GM21515 (cell line): ENCODE measurements around the gene GPR180.
"Not testable (repeated sequence)": the region's sequence is repeated elsewhere in the genome, so short reads cannot be mapped to it uniquely, and the experiment has no call there.

Experiments used
- ATAC-seq: cut with Tn5 transposase; IDR thresholded peaks from one replicate; pipeline ENCODE4 v1.9.1; 2021; ENCODE audit not compliant: unreplicated experiment

Gene GPR180

DNA sequence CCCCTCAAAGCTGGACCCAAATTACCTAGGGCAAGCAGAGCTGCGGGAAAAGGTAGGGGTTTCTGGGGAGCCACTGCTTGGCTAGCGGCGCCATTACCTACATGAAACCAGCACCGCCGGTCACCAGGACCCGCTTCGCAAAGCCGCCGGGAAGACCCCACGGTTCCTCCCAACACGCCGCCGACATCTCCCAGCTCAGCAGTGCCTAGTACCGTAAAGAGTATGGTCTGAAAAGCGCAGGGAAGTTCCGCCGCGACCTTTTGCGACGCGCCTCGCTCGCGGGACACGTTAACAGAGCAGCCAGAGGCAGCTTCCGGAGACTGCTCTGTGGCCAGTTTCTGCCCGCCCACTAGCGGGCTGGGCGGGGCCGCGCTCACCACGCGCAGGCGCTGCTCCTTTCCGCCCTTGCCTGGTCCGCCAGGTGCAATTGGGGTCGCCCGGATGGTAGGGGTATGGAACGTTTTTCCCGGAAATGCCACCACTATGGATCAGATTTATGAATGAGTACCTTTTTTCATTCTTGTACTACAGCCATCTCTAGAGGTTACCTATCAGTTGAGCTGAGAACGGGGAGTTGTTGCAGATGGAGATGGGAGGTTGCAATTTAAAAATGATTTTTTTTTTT is 5.6 kb upstream of the GPR180 start, which contains the start of gene TGDS:
TGDS (minus strand) TSS at position 203 of the 625 bp plus-strand sequence; CDS start at position 187, 16 bp downstream.
- ATAC-seq, result peak; percentile 98

DNA sequence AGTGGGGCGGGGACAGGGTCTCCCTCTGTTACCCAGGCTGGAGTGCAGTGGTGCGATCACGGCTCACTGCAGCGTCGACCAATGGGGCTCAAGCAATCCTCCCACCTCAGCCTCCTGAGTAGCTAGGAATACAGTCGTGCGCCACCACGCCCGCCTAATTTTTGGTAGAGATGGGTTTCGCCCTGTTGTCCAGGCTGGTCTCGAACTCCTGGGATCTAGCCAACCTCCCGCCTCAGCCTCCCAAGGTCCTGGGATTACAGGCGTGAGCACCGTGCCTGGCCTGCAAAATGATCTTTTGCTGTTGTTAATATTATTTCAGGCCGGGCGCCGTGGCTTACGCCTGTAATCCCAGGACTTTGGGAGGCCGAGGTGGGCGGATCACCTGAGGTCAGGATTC is 5.1 kb upstream of the GPR180 start:
- ATAC-seq, result no peak

DNA sequence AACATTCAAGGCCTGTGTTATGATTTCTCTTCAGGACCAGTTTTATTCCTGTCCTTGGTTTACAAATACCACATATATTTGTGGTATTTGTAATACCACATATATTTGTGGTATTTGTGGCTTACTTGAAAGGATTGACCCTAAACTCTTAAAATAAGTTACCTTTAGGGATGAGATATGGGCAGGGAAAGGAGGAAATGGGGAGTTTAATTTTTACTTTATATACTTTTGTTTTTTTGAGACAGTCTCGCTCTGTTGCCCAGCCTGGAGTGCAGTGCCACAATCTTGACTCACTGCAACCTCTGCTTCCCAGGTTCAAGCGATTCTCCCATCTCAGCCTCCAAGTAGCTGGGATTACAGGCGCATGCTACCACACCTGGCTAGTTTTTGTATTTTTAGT is 3.4 kb upstream of the GPR180 start:
- no peak for ATAC-seq

DNA sequence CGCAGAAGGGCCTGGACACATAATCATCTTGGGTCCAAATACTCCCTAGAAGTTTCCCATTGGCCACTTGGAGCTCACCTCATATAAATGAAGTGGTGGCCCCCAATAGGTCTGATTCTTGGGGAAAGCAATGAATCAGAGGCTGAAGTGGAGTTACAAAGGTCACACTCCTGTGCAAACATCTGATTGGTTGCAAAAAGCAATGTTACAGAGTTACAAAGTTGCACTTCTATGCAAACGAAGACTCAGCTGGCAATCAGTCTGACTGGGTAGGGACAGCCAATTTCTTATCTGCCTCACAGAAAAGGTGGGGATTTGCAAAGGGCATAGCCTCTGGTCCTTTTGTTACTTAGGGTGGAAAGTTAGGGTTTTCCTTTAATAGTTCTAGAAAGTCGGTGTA is 1.8 kb upstream of the GPR180 start:
- no peak for ATAC-seq

DNA sequence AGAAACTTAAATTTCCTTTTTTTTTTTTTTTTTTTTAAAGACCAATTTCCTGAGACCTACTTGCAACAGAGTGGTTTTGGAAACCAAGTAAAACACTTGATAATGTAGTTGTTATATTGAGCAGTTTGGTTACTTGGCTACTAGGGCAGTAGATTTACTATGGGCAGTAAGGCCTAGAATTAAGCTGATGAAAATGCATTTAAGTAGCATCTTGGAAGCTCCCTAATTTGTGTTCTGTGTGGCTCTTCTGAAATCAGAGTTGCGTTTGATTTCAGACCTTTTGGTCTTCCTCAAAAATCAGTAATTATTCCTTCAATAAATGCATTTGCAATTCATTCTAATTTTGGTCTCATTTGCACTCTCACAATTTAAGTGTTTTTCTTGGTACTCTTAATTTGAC is 810 bp downstream of the GPR180 start:
- ATAC-seq, result no peak

DNA sequence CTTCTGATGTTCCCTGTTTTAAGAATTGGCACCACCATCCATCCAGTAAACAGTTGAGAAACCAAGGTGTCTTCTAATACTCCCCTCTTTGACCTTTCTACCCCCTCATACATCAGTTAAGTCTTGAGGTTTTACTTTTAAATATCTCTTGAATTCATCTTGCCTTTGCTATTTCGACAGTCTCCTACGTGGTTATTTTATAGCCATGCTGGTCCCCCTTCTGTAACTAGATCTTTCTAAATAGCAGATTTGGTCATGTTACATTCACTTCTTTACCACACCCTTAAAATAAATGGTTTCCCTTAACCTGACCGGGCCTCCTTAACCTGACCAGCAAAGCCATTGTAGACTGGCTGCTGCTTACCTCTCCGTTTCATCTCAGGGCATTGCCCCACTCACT is 5.4 kb downstream of the GPR180 start:
- no peak for ATAC-seq

DNA sequence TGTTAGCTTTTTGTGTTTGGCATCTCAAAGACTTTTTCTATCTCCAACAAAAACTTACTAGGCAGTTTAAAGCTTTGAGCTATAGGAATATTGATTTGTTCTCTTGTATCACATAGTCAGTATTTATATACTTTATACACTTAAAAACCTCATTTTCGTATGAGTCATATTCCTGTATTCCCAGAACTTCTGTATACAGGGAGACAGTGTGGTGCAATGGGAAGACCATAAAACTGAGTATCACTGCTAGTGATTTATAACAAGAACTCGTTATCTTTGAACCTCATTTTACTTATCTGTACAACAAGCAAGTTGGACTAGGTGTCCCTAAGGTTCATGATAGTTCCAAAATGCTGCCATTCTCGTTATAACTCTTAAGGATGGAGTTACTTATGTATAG is 6.3 kb downstream of the GPR180 start:
- no peak for ATAC-seq

DNA sequence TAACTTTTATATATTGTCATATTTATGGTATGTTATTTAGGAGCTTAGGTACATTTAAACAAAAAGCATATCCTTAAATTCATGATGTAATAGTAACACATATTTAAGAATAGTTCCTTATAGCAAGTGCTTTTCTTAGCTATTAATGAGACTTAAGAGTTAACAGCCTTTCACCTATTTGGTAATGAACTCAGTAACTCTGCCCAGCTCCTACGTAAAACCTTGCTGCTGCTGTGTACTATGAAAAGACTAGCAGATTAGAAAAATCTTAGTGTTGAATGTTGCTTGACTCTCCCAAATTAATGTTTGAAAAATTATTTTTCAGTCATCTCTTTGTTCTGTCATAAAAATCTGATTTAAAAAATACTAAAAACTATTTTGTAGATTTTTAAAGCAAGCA is 6.9 kb downstream of the GPR180 start:
- no peak for ATAC-seq

DNA sequence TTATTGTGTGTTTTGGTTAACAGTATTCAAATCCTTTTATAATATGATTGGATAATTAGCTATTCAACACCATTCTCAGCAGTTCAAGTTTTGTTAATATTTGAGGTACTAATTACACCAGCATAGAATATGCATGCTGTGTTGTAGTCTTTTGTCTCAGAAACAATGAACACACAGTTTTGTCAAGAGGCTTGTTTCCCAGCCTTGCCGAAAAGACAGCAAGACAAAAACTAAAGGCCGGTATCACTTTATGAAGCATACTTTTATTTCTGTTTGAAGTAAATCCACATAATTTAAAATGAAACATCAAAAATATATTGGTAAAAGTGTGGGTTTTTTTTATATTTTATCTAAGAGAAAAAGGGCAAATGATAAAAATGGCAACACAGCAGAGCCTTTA is 7.5 kb downstream of the GPR180 start:
- no peak for ATAC-seq

DNA sequence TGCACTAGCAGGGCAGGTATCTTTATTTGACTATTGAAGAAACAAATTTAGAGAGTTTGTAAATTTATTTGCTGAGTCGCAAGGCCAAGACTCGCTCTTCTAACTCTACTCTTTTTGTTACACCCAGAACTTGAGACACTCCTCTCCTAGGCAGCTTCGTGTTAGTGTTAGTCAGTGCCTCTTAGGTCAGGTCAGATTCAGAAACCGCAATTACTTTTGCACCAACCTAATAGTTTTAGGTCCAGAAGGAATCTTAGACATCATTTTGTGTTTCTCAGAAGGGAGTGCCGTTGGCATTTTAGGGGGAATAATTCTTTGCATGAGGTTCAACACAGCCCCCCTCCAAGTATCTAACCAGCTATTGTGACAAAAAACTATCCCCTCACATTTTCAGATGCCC is 8.8 kb downstream of the GPR180 start:
- ATAC-seq, result no peak

DNA sequence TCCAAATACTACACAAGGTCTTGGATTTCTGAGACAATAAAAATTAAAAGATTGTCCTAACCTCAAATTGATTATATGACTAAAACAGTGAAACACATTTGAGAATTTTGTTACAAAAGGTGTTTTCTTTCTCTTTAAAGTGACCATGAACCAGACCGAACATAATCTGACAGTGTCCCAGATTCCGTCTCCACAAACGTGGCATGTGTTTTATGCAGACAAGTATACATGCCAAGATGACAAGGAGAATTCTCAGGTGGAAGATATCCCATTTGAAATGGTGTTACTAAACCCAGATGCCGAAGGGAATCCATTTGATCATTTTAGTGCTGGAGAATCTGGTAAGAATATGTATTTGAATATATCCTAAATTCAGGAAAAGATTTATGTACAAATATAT is 10.4 kb downstream of the GPR180 start:
- no peak for ATAC-seq

DNA sequence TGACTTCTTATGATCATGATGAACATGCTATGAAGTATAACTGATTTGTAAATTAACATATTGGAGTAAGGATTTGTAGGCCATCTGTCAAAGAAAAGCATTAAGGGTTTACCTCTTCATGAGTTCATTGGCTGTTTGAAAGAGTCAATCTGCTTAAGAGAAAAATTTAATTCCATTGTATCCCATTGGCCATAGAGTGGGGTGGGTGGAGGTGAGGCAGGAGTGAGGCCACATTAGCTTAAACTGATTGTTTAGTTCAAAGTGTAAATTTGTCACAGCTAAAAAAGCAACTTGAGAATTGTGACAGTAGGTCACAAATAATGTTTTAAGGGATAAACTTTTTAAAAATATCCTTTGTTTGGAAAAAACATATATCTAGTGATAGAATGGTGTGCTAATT is 11.4 kb downstream of the GPR180 start:
- ATAC-seq, result no peak

DNA sequence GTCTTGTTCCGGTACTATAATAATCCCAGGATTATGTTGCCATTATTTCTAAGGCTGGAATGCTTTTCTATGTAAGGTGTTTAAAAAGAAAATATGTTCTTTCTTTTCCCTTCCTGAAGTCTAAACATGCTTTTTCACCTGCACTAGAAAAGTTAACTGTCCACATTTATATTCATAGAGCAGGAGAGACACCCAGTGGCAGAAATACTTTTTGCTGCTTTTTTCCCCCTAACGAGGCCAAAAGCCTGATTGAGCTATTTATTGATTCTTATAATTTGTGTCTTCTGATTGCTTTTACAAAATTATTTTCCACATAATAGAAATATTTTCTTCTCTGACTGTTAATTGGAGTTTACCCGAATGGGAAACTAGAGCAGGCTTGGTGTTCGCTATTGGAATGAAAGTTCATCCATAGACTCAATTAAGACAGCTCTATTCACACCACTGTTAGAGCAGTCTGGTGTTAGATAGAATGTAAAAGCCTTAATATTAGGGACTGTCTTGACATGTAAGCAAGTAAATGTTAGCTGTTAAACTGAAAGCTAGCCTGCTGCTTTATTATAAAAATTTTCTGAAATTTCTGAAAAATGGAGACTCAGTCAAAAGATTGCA is 15.8 kb downstream of the GPR180 start:
- no peak for ATAC-seq

DNA sequence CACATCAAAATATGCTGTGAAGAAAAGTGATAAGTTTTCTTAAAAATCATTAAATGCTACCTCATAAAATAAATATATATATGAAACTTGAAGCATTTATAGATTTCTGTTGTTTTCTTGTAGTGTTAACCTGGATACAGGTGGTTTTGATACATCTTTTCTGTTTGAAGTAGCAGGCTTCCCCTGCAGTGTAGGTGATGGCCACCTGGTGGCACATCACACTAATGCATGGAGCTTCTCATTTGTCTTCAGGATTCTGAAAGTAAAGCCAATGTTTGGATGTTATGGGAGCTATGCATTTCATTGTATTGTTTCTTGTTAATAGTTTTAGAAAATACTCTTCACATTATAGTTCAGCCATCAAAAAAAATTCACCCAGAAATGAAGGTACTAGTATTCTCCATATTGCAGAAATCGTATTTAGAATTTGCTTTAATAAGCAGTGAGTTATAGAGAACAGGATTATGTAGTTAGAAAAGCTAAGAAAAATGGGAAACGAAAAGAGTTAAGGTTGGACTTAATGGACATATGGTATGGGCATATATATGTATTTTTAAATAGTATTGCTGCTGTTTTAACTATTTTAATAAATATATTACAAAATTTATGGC is 18.7 kb downstream of the GPR180 start:
- ATAC-seq, result peak; percentile 79

DNA sequence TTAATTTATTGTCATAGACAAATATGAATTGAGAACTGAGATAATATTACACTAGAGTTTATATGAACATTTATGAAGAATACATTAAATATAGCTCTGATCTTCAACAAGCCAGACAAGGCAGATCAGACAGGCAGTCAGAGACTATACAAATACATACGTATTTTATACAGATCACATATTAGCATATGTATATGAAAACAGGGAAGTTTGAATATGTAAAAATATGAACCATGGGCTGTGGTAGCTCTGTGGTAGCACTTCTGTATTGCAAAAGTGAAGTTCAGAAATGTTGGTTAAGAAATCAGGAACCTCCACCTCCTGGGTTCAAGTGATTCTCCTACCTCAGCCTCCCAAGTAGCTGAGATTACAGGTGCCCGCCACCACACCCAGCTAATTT is 20.7 kb downstream of the GPR180 start:
- ATAC-seq, result no peak

DNA sequence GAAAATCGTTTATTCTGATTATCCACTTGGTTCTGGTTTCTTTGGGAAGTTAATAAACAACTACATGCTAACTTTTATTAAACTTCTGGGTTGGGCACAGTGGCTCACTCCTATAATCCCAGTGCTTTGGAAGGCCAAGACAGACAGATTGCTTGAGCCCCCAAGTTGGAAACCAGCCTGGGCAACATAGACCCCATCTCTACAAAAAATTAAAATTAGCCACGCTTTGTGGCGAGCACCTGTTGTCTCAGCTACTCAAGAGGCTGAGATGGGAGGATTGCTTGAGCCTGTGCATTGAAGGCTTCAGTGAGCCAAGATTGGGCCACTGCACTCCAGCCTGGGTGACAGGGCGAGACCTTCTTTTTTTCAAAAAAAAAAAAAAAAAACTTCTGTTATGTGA is 21.7 kb downstream of the GPR180 start:
- no peak for ATAC-seq

DNA sequence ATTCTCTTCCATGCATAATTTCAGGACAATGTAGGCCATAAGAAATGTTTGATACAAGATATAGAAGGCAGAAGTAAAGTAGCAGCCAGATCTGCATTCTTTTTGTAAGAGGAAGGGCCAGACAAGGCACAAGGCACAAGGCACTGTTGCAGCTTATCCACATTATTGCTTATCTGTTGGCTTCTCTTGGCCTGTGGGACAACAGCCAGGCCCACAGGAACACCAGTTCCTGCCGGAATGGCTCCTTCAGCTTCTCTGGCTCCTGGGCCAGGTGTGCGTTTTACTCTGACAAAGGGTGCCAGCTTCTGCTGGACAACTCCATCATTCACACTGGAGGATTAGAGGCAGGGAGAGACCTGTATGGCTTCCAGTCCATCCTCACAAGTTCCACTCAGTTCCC is 29.2 kb downstream of the GPR180 start:
- no peak for ATAC-seq

DNA sequence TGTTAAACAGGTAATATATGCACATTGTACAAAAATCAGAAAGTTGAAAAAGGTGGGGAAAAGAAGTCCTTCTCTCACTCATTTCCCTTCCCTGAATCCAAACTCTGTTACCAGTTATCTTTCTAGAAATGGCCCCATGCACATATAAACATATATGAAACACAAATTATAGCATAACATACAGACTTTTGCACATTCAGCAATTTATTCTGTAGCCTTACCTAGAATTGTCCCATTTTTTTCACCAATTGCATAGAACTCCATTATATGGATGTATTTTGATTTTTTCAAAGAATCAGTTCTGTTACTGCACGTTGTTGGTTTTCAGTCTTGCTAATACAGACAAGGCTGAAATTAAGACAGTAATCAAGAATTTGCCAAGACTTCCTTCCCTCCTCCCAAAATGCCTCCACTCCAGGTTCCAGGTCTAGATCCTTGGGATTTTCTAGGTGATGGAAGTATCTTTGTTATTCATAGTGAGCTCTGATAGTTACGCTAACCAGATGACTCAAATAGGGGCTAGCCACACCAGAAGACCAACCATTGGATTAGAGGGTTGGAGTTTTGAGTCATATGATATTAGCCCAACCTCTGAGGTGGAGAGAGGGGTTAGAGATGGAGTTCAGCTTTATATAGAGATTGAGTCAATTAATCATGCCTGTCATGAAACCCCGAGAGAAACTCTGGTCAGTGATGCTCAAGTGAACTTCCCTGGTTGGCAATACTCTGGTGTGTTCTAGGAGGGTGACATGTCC is 30.7 kb downstream of the GPR180 start:
- ATAC-seq, result no peak

DNA sequence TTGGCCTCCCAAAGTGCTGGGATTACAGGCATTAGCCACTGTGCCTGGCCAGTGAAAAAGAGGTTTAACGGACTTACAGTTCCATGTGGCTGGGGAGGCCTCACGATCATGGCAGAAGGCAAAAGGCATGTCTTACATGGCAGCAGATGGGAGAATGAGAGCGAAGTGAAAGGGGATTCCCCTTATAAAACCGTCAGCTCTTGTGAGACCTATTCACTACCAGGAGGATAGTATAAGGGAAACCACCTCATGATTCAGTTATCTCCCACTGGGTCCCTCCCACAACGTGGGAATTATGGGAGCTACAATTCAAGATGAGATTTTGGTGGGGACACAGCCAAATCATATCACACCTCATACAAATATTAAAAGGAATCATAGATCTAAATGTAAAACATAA is 34.4 kb downstream of the GPR180 start:
- ATAC-seq, result not testable (repeated sequence)

DNA sequence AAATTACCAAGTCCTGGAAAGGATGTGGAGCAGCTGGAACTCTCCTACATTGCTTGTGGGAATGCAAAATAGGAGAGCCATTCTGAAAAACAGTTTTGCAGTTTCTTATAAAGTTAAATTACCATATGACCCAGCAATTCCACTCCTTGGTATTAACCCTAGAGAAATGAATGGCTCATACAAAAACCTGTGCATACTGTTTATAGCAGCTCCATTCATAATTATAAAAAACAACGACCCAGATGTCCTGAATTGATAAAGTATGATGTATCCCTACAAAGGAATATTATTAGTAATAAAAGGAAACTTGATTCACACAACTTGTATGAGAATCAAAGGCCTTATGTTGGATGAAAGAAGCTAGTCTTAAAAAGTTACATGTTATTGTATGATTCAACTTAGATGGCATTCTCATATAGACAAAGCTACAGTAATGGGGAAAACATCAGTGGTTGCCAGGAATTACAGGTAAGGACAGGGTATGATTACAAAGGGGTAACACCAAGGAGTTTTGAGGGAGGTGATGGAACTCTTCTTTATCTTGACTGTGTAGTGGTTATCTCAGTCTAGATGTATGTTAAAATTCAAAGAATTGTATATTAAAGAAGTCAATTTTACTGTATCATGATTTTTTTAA is 35.4 kb downstream of the GPR180 start:
- ATAC-seq, result no peak

DNA sequence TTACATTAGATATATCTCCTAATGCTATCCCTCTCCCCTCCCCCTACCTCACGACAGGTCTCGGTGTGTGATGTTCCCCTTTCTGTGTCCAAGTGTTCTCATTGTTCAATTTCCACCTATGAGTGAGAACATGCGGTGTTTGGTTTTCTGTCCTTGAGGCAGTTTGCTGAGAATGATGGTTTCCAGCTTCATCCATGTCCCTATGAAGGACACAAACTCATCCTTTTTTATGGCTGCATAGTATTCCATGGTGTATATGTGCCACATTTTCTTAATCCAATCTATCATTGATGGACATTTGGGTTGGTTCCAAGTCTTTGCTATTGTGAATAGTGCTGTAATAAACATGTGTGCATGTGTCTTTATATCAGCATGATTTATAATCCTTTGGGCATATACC is 36.0 kb downstream of the GPR180 start:
- not testable (repeated sequence) for ATAC-seq
